SK-N-MC (cell line): Measurements from ENCODE around the gene KIAA0513.

Experiments
- DNase-seq: peaks from one replicate; pipeline ENCODE4 v3.0.0-alpha.2; 2011; ENCODE audit warnings: low read depth, low spot score
- H3K27ac ChIP-seq: fragments of 200-600 bp; sonication (generic); 2 replicates; pipeline ENCODE4 v1.5.1; 2016; ENCODE audit warnings: mixed run types
- H3K36me3 ChIP-seq: fragments of 200-600 bp; sonication (generic); 2 replicates; pipeline ENCODE4 v1.6.1; 2017; ENCODE audit warnings: antibody characterized with exemption, low read length, mixed read lengths; ENCODE audit not compliant: insufficient read depth
- H3K4me3 ChIP-seq: fragments of 200-600 bp; sonication (generic); 2 replicates; pipeline ENCODE4 v1.5.1; 2016
- H3K9ac ChIP-seq: fragments of 200-600 bp; sonication (generic); 2 replicates; pipeline ENCODE4 v1.8.0; 2017; ENCODE audit warnings: mixed run types, mixed read lengths; ENCODE audit not compliant: insufficient read length
- H3K9me3 ChIP-seq: fragments of 200-600 bp; sonication (generic); 2 replicates; pipeline ENCODE4 v1.6.1; 2017; ENCODE audit warnings: low read depth, mild to moderate bottlenecking, antibody characterized with exemption, low read length, moderate library complexity, mixed read lengths
- EZH2 ChIP-seq: fragments of 200-600 bp; sonication (generic); IDR thresholded peaks from one replicate; pipeline ENCODE4 v1.6.1; 2017; ENCODE audit warnings: antibody characterized with exemption
- FOXP2 ChIP-seq: optimal IDR thresholded peaks from 2 replicates; pipeline ENCODE3; 2011; ENCODE audit warnings: mild to moderate bottlenecking, moderate library complexity; ENCODE audit not compliant: insufficient read depth; ENCODE audit errors: extremely low read length, control extremely low read depth
- POLR2AphosphoS5 ChIP-seq: IDR thresholded peaks from 2 replicates; pipeline ENCODE4 v1.6.1; 2012; ENCODE audit warnings: mild to moderate bottlenecking, low read depth, low read length, borderline replicate concordance

The KIAA0513 gene

DNA sequence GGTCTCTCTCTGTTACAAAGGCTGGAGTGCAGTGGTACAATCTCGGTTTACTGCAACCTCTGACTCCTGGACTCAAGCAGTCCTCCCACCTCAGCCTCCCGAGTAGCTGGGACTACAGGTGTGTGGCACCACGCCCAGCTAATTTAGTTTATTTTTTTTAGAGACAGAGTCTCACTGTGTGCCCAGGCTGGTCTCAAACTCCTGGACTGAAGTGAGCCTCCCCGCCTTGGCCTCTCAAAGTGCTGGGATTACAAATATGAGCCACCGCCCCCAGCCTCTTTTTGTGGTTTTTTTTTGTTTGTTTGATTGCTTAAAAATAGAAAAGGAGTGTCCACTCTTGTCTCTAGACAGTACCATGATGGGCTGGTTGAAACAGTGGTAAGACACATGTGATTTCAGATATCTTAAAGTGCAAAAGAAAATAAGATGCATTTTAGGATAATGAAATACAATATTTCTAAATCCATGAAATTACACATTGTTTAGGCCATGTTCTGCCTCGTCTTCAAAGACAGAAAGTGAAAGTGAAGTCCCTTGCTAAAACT, 27.4 kb downstream of the KIAA0513 start:
- Histone ChIP-seq H3K27ac (no peak overlapping the region), H3K4me3 (no peak overlapping the region), H3K9me3 (no peaks in the 10 kb centered on the region), H3K9ac (no peak overlapping the region), H3K36me3 (no peaks in the 10 kb centered on the region)
- no peak for DNase-seq
- TF ChIP-seq EZH2 (no peak), FOXP2 (no peak), POLR2AphosphoS5 (no peak)

- no peak overlapping the region for H3K27ac ChIP-seq
- no peaks in the 10 kb centered on the region for H3K36me3 ChIP-seq
- TF ChIP-seq FOXP2 (no peak), EZH2 (no peak), POLR2AphosphoS5 (no peak)
- no peak overlapping the region for H3K9ac ChIP-seq
- no peaks in the 10 kb centered on the region for H3K9me3 ChIP-seq
- DNase-seq, result no peak
- no peak overlapping the region for H3K4me3 ChIP-seq
These were observed 28.1 kb downstream of the KIAA0513 start for GRCh38 chr16:85055493-85056210.

GRCh38 chr16:85056211-85056748, 28.7 kb downstream of the KIAA0513 start:
- no peaks in the 10 kb centered on the region for H3K9me3 ChIP-seq
- H3K9ac ChIP-seq, result no peak overlapping the region
- DNase-seq, result no peak
- no peaks in the 10 kb centered on the region for H3K36me3 ChIP-seq
- TF ChIP-seq POLR2AphosphoS5 (no peak), FOXP2 (no peak), EZH2 (no peak)
- H3K4me3 ChIP-seq, result no peak overlapping the region
- no peak overlapping the region for H3K27ac ChIP-seq

GRCh38 chr16:85057212-85057889, 29.8 kb downstream of the KIAA0513 start:
- H3K9ac ChIP-seq, result no peak overlapping the region
- TF ChIP-seq POLR2AphosphoS5 (no peak), EZH2 (no peak), FOXP2 (no peak)
- H3K9me3 ChIP-seq, result no peaks in the 10 kb centered on the region
- no peak overlapping the region for H3K4me3 ChIP-seq
- no peak overlapping the region for H3K27ac ChIP-seq
- no peak for DNase-seq
- H3K36me3 ChIP-seq, result no peaks in the 10 kb centered on the region

DNA sequence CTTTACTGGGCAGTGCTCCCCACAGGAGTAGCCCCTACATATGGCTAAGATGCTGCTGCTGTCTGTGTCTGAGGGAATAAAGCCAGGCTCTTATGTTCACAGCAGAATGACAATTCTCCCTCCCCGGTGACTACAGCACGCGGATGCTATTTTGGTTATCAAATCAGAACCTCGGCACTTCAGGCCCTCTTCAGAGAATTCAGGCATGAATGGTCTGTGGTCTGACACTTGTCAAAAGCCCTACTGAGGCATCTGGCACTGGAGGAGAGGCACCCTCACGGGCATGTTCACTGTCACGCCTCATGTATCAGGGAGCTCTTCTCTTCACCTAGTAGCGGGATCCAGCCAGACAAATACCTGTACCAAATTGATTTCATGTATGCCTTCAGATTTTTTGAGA, 30.4 kb downstream of the KIAA0513 start:
- H3K9me3 ChIP-seq, result no peaks in the 10 kb centered on the region
- H3K27ac ChIP-seq, result no peak overlapping the region
- TF ChIP-seq EZH2, result no peak
- no peak for TF ChIP-seq FOXP2
- no peak for TF ChIP-seq POLR2AphosphoS5
- no peaks in the 10 kb centered on the region for H3K36me3 ChIP-seq
- H3K9ac ChIP-seq, result no peak overlapping the region
- no peak overlapping the region for H3K4me3 ChIP-seq
- no peak for DNase-seq

- H3K27ac ChIP-seq, result no peak overlapping the region
- H3K36me3 ChIP-seq, result no peaks in the 10 kb centered on the region
- no peak overlapping the region for H3K9ac ChIP-seq
- DNase-seq, result no peak
- no peaks in the 10 kb centered on the region for H3K9me3 ChIP-seq
- TF ChIP-seq POLR2AphosphoS5 (no peak), EZH2 (no peak), FOXP2 (no peak)
- no peak overlapping the region for H3K4me3 ChIP-seq
These were observed 31.3 kb downstream of the KIAA0513 start for GRCh38 chr16:85058909-85059308.

DNA sequence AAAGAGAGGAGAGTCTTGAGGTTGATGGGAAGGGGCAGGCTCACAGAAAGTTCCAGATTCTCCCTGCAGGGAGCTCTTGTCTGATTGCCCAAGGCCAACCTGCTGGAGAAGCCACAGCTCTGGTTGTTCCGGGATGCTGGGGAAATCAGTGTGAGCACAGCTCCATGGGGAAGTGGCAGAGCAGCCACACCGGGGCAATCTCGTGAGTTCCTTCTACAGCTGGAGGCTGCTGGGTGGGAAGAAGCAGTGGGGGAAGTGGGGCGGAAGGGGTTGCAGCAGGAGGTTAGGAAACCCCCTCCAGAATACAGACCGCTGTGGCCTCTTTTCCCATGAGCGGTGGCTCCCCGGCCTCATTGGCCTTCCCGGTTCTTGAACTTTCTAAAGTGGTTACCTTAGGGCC, 34.0 kb downstream of the KIAA0513 start:
- no peaks in the 10 kb centered on the region for H3K36me3 ChIP-seq
- H3K4me3 ChIP-seq, result no peak overlapping the region
- no peak overlapping the region for H3K9ac ChIP-seq
- H3K9me3 ChIP-seq, result no peaks in the 10 kb centered on the region
- no peak for TF ChIP-seq FOXP2
- no peak for TF ChIP-seq EZH2
- TF ChIP-seq POLR2AphosphoS5, result no peak
- DNase-seq, result no peak
- H3K27ac ChIP-seq, result no peak overlapping the region

GRCh38 chr16:85062323-85062722, 34.7 kb downstream of the KIAA0513 start:
- TF ChIP-seq FOXP2 (no peak), EZH2 (no peak), POLR2AphosphoS5 (no peak)
- H3K9ac ChIP-seq, result no peak overlapping the region
- H3K9me3 ChIP-seq, result no peaks in the 10 kb centered on the region
- H3K4me3 ChIP-seq, result no peak overlapping the region
- H3K36me3 ChIP-seq, result no peaks in the 10 kb centered on the region
- no peak overlapping the region for H3K27ac ChIP-seq
- DNase-seq, result no peak
